ENCODE data around the gene PCDHGA4. TPM values are rescaled to one million over a fixed set of nuclear protein-coding genes. Genes with fewer than 3 reads are reported as not detected.

The PCDHGA4 gene
- total and polyA plus RNA-seq, 2 of the 8 experiments (the other 6 are each of a cell fraction or from before 2014, with no cell fraction given), result 1.4 to 1.9 TPM

- ChIA-PET POLR2A (ENCODE audit: partially characterized antibody) (interaction anchor here (1.1 to 3.8 kb wide), 3 partner anchors 9 to 164 kb away, joined by 3 to 18 read pairs (median 6); partner anchors contain the start of genes PCDHGB1 and TAF7), CTCF (ENCODE audit: partially characterized antibody) (interaction anchor here (0.5 to 5.0 kb wide), 23 partner anchors 8 to 232 kb away, joined by 3 to 40 read pairs (median 6); partner anchors contain the start of genes PCDHB11, PCDHB14, PCDHB15 and PCDHB8)
- H4K5ac ChIP-seq (ENCODE audit: insufficient read length, low read depth, low read length), result no peak overlapping the region
- no peak for FAIRE-seq
- H3K23me2 ChIP-seq (ENCODE audit: low read depth, low read length), result 0 out of 2 replicates have a peak, but pooled peaks cover 1% of the 10 kb centered on the region
- no peak overlapping the region for H4K8ac ChIP-seq (ENCODE audit: extremely low read depth, insufficient read depth, low read length)
- no peaks in the 10 kb centered on the region for H3K79me1 ChIP-seq (ENCODE audit: low read depth, low read length)
- no peak for DNase-seq (ENCODE audit: low read depth in 1 of 2, low spot score in 2 of 2)
- no peak overlapping the region for H3K4me2 ChIP-seq (ENCODE audit: insufficient read depth in 1 of 2, low read depth in 2 of 2, low read length in 2 of 2)
- no peak overlapping the region for H3K56ac ChIP-seq (replicated peaks; ENCODE audit: insufficient read length, low read depth, low read length)
- H3K4me1 ChIP-seq (replicated peaks in 1 of 4; ENCODE audit: control insufficient read depth in 3 of 4, insufficient read depth in 4 of 4, low read length in 3 of 4), result no peaks in the 10 kb centered on the region
- TF ChIP-seq GTF2F1 (IDR thresholded peaks at IDR 0.05; ENCODE audit: borderline replicate concordance, low read depth, low read length) (no peak), TEAD4 (IDR thresholded peaks at IDR 0.05; ENCODE audit: low read depth, low read length) (no peak), TBP (IDR thresholded peaks at IDR 0.05; ENCODE audit: low read depth, low read length) (no peak), CBX5 (IDR thresholded peaks at IDR 0.05; ENCODE audit: low read depth, low read length) (no peak), ASH2L (IDR thresholded peaks at IDR 0.05; ENCODE audit: low read length) (no peak), KDM4A (IDR thresholded peaks at IDR 0.05; ENCODE audit: low read depth, low read length, severe bottlenecking) (no peak), RBBP5 (IDR thresholded peaks at IDR 0.05; ENCODE audit: borderline replicate concordance, low read depth, low read length) (no peak), POLR2AphosphoS5 (IDR thresholded peaks at IDR 0.05; ENCODE audit: low read depth, low read length) (no peak), EP300 (IDR thresholded peaks at IDR 0.05; ENCODE audit: borderline replicate concordance in 1 of 2, low read depth in 2 of 2, low read length in 2 of 2) (no peak), GABPA (IDR thresholded peaks at IDR 0.05; ENCODE audit: borderline replicate concordance, insufficient read depth, low read length) (no peak), EZH2 (IDR thresholded peaks at IDR 0.05; ENCODE audit: low read depth, low read length, severe bottlenecking) (no peak), SAP30 (IDR thresholded peaks at IDR 0.05; ENCODE audit: insufficient read depth, insufficient replicate concordance, low read length) (no peak)
- H2AFZ ChIP-seq (ENCODE audit: low read length), result no peak overlapping the region
- no peak overlapping the region for H2BK12ac ChIP-seq (ENCODE audit: low read depth, low read length)
- H2BK20ac ChIP-seq (ENCODE audit: low read length), result no peak overlapping the region
- no peak overlapping the region for H3K9ac ChIP-seq (replicated peaks in 1 of 4; ENCODE audit: extremely low read depth in 1 of 4, low read depth in 3 of 4, low read length in 3 of 4)
- H3K36me3 ChIP-seq (ENCODE audit: control insufficient read depth in 2 of 4, insufficient read depth in 4 of 4, low read length in 3 of 4), result no peaks in the 10 kb centered on the region; a peak in 1 of 8 replicates
- H3K9me3 ChIP-seq (ENCODE audit: insufficient read depth in 2 of 2, low read depth in 1 of 2, low read length in 1 of 2), result peaks cover 20 to 29% of the 10 kb centered on the region in 2 experiments
- H2BK120ac ChIP-seq (replicated peaks; ENCODE audit: low read depth, low read length), result no peak overlapping the region
- no peaks in the 10 kb centered on the region for H4K20me1 ChIP-seq (replicated peaks in 1 of 2; ENCODE audit: control insufficient read depth in 1 of 2, insufficient read depth in 2 of 2, low read length in 2 of 2)
- no peak overlapping the region for H2BK15ac ChIP-seq (ENCODE audit: low read length)
- no peak overlapping the region for H3K18ac ChIP-seq (ENCODE audit: extremely low read depth, low read length)
- H3K27me3 ChIP-seq (replicated peaks in 1 of 4; ENCODE audit: control insufficient read depth in 3 of 4, extremely low read depth in 1 of 4, insufficient read depth in 3 of 4, low read length in 3 of 4), result no peaks in the 10 kb centered on the region
- 93% methylated on average over 8 of the region's 8 CpGs; no CpG with 5 or more reads in 1 of the 2 experiments for WGBS, 2 experiments (ENCODE audit: extremely low coverage in 1 of 2, insufficient coverage in 1 of 2, insufficient read length in 1 of 2, insufficient replicate concordance in 2 of 2, low coverage in 1 of 2, low lambda C conversion rate in 2 of 2, missing lambda C conversion rate in 1 of 2)
- H3K23ac ChIP-seq (ENCODE audit: insufficient read length), result no peak overlapping the region
- H4K91ac ChIP-seq (replicated peaks; ENCODE audit: insufficient read length, low read length), result no peak overlapping the region
- no peak overlapping the region for H3K27ac ChIP-seq (ENCODE audit: low read depth, low read length)
- no peak overlapping the region for H3K4ac ChIP-seq (replicated peaks; ENCODE audit: insufficient read length, low read depth, low read length)
- no peaks in the 10 kb centered on the region for H3K79me2 ChIP-seq (ENCODE audit: control insufficient read depth in 1 of 2, insufficient read depth in 2 of 2, low read length in 2 of 2)
- H2AK5ac ChIP-seq (ENCODE audit: low read depth, low read length), result no peak overlapping the region
- no peak overlapping the region for H3K14ac ChIP-seq (ENCODE audit: insufficient read length)
- H2BK5ac ChIP-seq (ENCODE audit: low read depth, low read length), result no peak overlapping the region
- no peak overlapping the region for H3K4me3 ChIP-seq (ENCODE audit: extremely low read depth in 1 of 4, insufficient read depth in 2 of 4, low read depth in 3 of 4, low read length in 4 of 4)
Observed at GRCh38 chr5:141328231-141328630, 26.6 kb upstream of the PCDHGA4 start.

Data from H1 (cell line).